Heart left ventricle (tissue), 13 donors: ENCODE results near the gene HSD17B8.

Experiments
- CTCF ChIP-seq, 12 donors: fragments of 200-600 bp; sonication (generic) in 4 of 12; IDR thresholded peaks; one replicate each; pipeline versions ENCODE4 v1.5.0 to v1.8.0; 2018 to 2022; ENCODE audit warnings: antibody characterized with exemption in 12 of 12, mild to moderate bottlenecking in 5 of 12
- POLR2A ChIP-seq, 2 donors: fragments of 450-650 bp; IDR thresholded peaks; one replicate each; pipeline ENCODE4 v1.6.1; 2017; ENCODE audit warnings: antibody characterized with exemption in 2 of 2, mild to moderate bottlenecking in 2 of 2, moderate library complexity in 2 of 2
- donor health status: ischemic (EF 13 %, LVEDD 7.1; RV severe dilation, severe dysfunction).
- donor health status: DM: no; HTN: yes; CAD: no.
- donor health status: DM: no; HTN: no; CAD: no.
- donor health status: ischemic (EF 25% LVEDD 6.9; RV normal size, moderate dysfunction).
- donor health status: ischemic (EF 25% LVEDD 5.7; RV mildly dilated, moderate dysfunction).
- donor health status: ischemic (EF 35%, LVEDD 5.7; RV mildly dilated, moderate dysfunction).
- donor health status: nonischemic (EF 11% LVEDD 7.7; RV severe dilation, severe dysfunction).
- donor health status: DM: yes; HTN: yes; CAD: no.
- donor health status: PGD.
- donor health status: ischemic (EF 29% LVEDD 5.4; RV normal size, mild dysfunction).
- donor health status: nonischemic (EF 23%, LVEDD 6.1; RV moderate dilation, normal function).

GRCh38 chr6:33213989-33214335, 9.5 kb downstream of the HSD17B8 start:
- TF ChIP-seq POLR2A (IDR thresholded peaks at IDR 0.05) (no peak), CTCF (IDR thresholded peaks at IDR 0.05) (no peak)
